ENCODE results near the gene STK32B.

STK32B gene

DNA sequence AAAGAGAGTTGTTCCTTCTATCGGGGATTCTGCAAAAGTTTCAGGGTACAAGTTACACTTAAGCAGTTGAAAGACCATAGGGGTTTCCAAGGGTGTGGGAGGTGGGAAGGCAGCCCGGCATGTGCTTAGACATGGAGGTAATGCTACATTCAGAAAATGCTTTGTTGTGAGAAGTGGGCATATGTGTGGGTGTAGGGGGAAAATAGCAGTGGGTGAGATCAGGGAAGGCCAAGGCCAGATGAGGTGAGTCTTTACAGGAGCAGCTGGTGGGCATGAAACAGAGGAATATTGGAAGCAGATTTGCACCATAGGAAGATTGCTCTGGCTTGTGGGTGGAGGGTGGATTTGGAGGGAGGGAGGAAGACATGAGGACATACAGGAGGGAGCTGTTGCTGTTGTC, 40.3 kb upstream of the STK32B start:
- no peak for DNase-seq
- H3K27me3 ChIP-seq, result no peaks in the 10 kb centered on the region; the same call in 1 of the 2 replicates
- TF ChIP-seq, protein P1, sequence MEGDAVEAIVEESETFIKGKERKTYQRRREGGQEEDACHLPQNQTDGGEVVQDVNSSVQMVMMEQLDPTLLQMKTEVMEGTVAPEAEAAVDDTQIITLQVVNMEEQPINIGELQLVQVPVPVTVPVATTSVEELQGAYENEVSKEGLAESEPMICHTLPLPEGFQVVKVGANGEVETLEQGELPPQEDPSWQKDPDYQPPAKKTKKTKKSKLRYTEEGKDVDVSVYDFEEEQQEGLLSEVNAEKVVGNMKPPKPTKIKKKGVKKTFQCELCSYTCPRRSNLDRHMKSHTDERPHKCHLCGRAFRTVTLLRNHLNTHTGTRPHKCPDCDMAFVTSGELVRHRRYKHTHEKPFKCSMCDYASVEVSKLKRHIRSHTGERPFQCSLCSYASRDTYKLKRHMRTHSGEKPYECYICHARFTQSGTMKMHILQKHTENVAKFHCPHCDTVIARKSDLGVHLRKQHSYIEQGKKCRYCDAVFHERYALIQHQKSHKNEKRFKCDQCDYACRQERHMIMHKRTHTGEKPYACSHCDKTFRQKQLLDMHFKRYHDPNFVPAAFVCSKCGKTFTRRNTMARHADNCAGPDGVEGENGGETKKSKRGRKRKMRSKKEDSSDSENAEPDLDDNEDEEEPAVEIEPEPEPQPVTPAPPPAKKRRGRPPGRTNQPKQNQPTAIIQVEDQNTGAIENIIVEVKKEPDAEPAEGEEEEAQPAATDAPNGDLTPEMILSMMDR (IDR thresholded peaks at IDR 0.05; ENCODE audit: low read depth, low read length), result no peak
- no peaks in the 10 kb centered on the region; the same call in 1 of the 2 replicates for H3K4me1 ChIP-seq
- H3K36me3 ChIP-seq, result no peaks in the 10 kb centered on the region
- no peaks in the 10 kb centered on the region for H3K9me3 ChIP-seq
- H3K4me3 ChIP-seq (ENCODE audit: low read depth, low read length), result no peak overlapping the region

DNA sequence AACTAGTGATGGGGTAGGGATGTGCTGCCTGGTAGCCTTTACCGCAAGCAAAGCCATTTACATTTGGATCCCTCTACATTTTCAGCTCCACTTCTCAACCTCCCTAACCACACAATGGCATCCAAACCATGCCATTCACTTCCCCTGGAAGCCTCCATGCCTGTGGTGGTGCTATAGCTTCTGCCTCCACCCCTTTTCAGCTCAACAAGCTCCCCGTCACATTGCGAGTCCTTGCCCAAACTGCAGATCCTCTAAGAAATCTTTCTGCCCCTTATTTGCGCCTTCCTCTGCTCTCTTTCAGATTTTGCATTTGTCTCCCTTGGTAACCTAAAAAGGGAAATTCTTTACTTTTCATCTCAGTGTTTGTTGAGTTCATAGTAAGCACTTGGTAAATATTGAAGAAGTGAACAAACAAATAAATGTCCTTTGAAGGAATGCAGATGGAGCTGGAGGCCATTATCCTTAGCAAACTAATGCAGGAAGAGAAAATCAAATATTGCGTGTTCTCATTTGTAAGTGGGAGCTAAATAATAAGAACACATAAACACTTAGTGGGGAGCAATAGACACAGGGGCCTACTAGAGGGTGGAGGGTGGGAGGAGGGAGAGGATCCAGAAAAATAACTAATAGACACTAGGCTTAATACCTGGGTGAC, 38.9 kb upstream of the STK32B start:
- H3K36me3 ChIP-seq, result no peaks in the 10 kb centered on the region
- H3K4me3 ChIP-seq (ENCODE audit: low read depth, low read length), result no peak overlapping the region
- no peaks in the 10 kb centered on the region; the same call in 1 of the 2 replicates for H3K4me1 ChIP-seq
- H3K9me3 ChIP-seq, result no peaks in the 10 kb centered on the region
- TF ChIP-seq, protein P1 (IDR thresholded peaks at IDR 0.05; ENCODE audit: low read depth, low read length), result no peak
- no peaks in the 10 kb centered on the region; the same call in 1 of the 2 replicates for H3K27me3 ChIP-seq
- DNase-seq, result no peak

DNA sequence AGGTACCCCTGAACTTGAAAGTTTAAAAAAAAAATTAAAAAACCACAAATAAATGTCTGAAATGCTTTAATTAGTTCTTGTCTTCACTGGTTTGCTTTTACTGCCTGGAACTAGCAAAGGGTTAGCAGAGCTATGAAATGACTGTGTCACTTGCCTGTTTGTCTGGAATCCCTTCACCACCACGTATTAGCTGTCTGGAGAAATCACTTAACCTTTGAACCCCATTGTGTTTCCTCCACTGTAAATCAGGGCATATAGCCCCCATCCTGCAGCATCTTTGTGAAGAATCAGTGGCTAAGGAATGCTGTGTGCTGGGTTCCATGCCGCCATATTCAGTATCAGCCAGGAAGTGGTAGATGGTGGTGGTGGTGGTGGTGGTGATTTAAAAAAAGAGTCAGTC, 38.3 kb upstream of the STK32B start:
- H3K4me3 ChIP-seq (ENCODE audit: low read depth, low read length), result no peak overlapping the region
- H3K9me3 ChIP-seq, result no peaks in the 10 kb centered on the region
- H3K4me1 ChIP-seq, result no peaks in the 10 kb centered on the region; the same call in 1 of the 2 replicates
- TF ChIP-seq, protein P1 (IDR thresholded peaks at IDR 0.05; ENCODE audit: low read depth, low read length), result no peak
- DNase-seq, result no peak
- H3K36me3 ChIP-seq, result no peaks in the 10 kb centered on the region
- H3K27me3 ChIP-seq, result no peaks in the 10 kb centered on the region; the same call in 1 of the 2 replicates

DNA sequence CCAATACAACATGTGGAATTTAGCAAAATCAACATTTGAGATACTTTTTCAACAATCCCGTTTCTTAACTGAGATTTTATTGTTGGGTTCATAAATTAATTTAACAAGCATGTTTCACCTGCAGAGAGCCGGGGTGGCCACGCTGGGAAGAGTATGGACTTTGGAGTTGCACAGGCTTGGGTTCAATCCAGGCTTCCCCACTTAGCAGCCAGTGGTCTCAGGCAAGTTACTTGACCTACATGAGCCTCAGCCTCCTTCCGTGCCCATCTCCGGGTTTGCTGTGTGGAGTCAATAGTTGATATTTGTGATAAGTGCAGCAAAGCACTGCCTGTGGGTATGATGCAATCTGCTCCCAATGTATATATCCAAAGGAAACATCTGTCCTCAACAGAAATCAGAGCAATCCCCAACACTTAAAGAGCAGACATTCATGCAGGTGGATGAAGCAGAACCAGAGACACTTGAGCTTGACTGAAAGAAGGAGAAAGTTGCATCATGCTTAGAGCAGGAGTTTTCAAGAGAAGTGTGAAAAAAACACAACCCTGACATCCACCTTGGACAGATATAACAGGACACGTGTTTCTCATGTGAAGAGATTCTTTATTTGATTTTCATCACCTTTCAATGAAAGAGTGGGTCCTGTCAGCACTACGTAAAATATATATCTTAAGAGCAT, 37.1 kb upstream of the STK32B start:
- TF ChIP-seq, protein P1 (IDR thresholded peaks at IDR 0.05; ENCODE audit: low read depth, low read length), result no peak
- H3K36me3 ChIP-seq, result no peaks in the 10 kb centered on the region
- no peaks in the 10 kb centered on the region; the same call in 1 of the 2 replicates for H3K4me1 ChIP-seq
- no peak overlapping the region for H3K4me3 ChIP-seq (ENCODE audit: low read depth, low read length)
- H3K27me3 ChIP-seq, result no peaks in the 10 kb centered on the region; the same call in 1 of the 2 replicates
- no peak for DNase-seq
- no peaks in the 10 kb centered on the region for H3K9me3 ChIP-seq

DNA sequence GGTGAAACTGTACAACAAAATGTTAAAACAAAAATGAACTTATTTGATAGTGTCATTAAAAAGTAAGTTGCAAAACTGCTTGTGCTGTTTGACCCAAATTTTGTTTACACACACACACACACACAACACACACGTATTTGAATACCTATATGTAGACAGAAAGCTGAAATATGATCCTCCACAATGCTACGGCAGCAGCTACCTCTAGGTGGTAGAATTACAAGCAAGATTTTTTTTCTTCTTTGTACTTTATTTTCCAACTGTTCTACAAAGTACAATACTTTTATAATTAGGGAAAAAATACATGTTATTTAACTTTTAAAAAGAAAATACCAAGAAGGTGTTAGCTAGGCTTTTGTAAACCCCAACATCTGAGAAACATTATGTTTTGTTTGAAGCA, 33.2 kb upstream of the STK32B start:
- no peak for DNase-seq
- Histone ChIP-seq H3K4me1 (no peaks in the 10 kb centered on the region; the same call in 1 of the 2 replicates), H3K36me3 (no peaks in the 10 kb centered on the region), H3K27me3 (no peaks in the 10 kb centered on the region; the same call in 1 of the 2 replicates), H3K4me3 (ENCODE audit: low read depth, low read length) (no peak overlapping the region), H3K9me3 (no peaks in the 10 kb centered on the region)
- TF ChIP-seq, protein P1 (IDR thresholded peaks at IDR 0.05; ENCODE audit: low read depth, low read length), result no peak

DNA sequence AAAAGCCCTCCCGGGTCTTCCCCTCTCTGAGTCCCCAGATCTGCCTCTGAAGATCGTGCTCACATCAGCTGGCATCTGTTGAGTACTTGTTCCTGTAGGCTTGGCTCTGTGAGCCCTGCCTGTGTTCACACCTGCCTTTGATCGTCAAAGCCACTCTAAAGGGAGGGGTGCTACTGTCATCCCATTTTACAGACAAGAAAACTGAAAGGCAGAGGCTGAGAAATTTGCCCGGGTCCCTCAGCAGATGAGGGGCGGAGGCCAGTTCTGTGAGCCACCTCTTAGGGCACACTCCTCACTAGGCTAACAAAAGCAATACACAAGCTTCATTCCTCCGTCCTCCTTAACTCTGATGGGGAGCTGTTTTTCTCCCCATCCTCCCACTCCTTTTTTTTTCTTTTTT, 32.7 kb upstream of the STK32B start:
- Histone ChIP-seq H3K36me3 (no peaks in the 10 kb centered on the region), H3K4me1 (no peaks in the 10 kb centered on the region), H3K4me3 (ENCODE audit: low read depth, low read length) (no peak overlapping the region), H3K9me3 (no peaks in the 10 kb centered on the region), H3K27me3 (no peaks in the 10 kb centered on the region; the same call in 1 of the 2 replicates)
- TF ChIP-seq, protein P1 (IDR thresholded peaks at IDR 0.05; ENCODE audit: low read depth, low read length), result no peak
- no peak for DNase-seq

Data from BE2C (cell line).